ENCODE measurements around the gene CAPN15.

- no peak for TF ChIP-seq POLR2A (IDR thresholded peaks at IDR 0.05)
- no peak for TF ChIP-seq CTCF (IDR thresholded peaks at IDR 0.05)
Observed at GRCh38 chr16:534135-534534, 6.6 kb downstream of the CAPN15 start.
